H9 (cell line): ENCODE results near the gene AKR1B15. TPM values are rescaled to one million over a fixed set of nuclear protein-coding genes. Genes with fewer than 3 reads are reported as not detected.

Source experiments
- DNase-seq: peaks from one replicate; pipeline ENCODE4 v3.0.0-alpha.2; 2017
- H2AFZ ChIP-seq: one replicate; pipeline ENCODE4 v1.6.1; 2013; ENCODE audit warnings: mild to moderate bottlenecking, low read length, control low read depth, moderate library complexity
- H2AK5ac ChIP-seq: 2 replicates; pipeline ENCODE4 v1.6.1; 2013; ENCODE audit warnings: low read length, control low read depth, mixed read lengths; ENCODE audit not compliant: insufficient read length
- H2BK120ac ChIP-seq: one replicate; pipeline ENCODE4 v1.6.1; 2013; ENCODE audit warnings: low read depth, mild to moderate bottlenecking, low read length, control low read depth, inconsistent platforms; ENCODE audit not compliant: poor library complexity, severe bottlenecking
- H2BK12ac ChIP-seq: 2 replicates; pipeline ENCODE4 v1.6.1; 2013; ENCODE audit warnings: low read length, control low read depth, mixed read lengths, low read depth; ENCODE audit not compliant: insufficient read length
- H2BK15ac ChIP-seq: 2 replicates; pipeline ENCODE4 v1.6.1; 2013; ENCODE audit warnings: low read depth, low read length, control low read depth
- H2BK20ac ChIP-seq: one replicate; pipeline ENCODE4 v1.6.1; 2013; ENCODE audit warnings: low read depth, mild to moderate bottlenecking, low read length, control low read depth, inconsistent platforms; ENCODE audit not compliant: poor library complexity, severe bottlenecking
- H2BK5ac ChIP-seq: 2 replicates; pipeline ENCODE4 v1.6.1; 2013; ENCODE audit warnings: low read length, control low read depth, mixed read lengths; ENCODE audit not compliant: insufficient read length
- H3K14ac ChIP-seq: 2 replicates; pipeline ENCODE4 v1.6.1; 2013; ENCODE audit warnings: low read length, control low read depth; ENCODE audit not compliant: insufficient read depth
- H3K18ac ChIP-seq: 2 replicates; pipeline ENCODE4 v1.6.1; 2013; ENCODE audit warnings: low read depth, mild to moderate bottlenecking, mixed read lengths, low read length, control low read depth; ENCODE audit not compliant: insufficient read length
- H3K23ac ChIP-seq: 2 replicates; pipeline ENCODE4 v1.6.1; 2013; ENCODE audit warnings: low read length, control low read depth, mixed read lengths, low read depth; ENCODE audit not compliant: insufficient read length
- H3K23me2 ChIP-seq: 2 replicates; pipeline ENCODE4 v1.6.1; 2013; ENCODE audit warnings: low read depth, mild to moderate bottlenecking, mixed read lengths, low read length, control low read depth; ENCODE audit not compliant: insufficient read length, poor library complexity, severe bottlenecking
- H3K27ac ChIP-seq: 2 replicates; pipeline ENCODE4 v1.5.1; 2013; ENCODE audit warnings: low read length, control low read depth, mixed read lengths, low read depth; ENCODE audit not compliant: insufficient read length
- H3K27me3 ChIP-seq: 2 replicates; pipeline ENCODE4 v1.6.1; 2013; ENCODE audit warnings: low read length, control low read depth, inconsistent platforms; ENCODE audit not compliant: insufficient read depth
- H3K4ac ChIP-seq: 2 replicates; pipeline ENCODE4 v1.6.1; 2013; ENCODE audit warnings: low read depth, mild to moderate bottlenecking, control low read depth, inconsistent platforms, low read length, moderate library complexity
- H3K4me1 ChIP-seq: 2 replicates; pipeline ENCODE4 v1.6.1; 2013; ENCODE audit warnings: low read length, control low read depth, inconsistent platforms; ENCODE audit not compliant: insufficient read depth
- H3K4me2 ChIP-seq: 2 replicates; pipeline ENCODE4 v1.6.1; 2013; ENCODE audit warnings: low read length, control low read depth, mixed read lengths; ENCODE audit not compliant: insufficient read length, insufficient read depth
- H3K56ac ChIP-seq: 2 replicates; pipeline ENCODE4 v1.6.1; 2013; ENCODE audit warnings: low read depth, mild to moderate bottlenecking, mixed read lengths, low read length, control low read depth; ENCODE audit not compliant: insufficient read length
- H3K79me1 ChIP-seq: 2 replicates; pipeline ENCODE4 v1.6.1; 2013; ENCODE audit warnings: low read depth, mild to moderate bottlenecking, moderate library complexity, low read length, control low read depth, inconsistent platforms; ENCODE audit not compliant: insufficient read depth, poor library complexity, severe bottlenecking
- H3K79me2 ChIP-seq: 2 replicates; pipeline ENCODE4 v1.6.1; 2013; ENCODE audit warnings: low read length, control low read depth, inconsistent platforms; ENCODE audit not compliant: insufficient read depth
- H3K9ac ChIP-seq: 2 replicates; pipeline ENCODE4 v1.6.1; 2013; ENCODE audit warnings: low read length, control low read depth, mixed read lengths; ENCODE audit not compliant: insufficient read length; ENCODE audit errors: extremely low read depth
- H3K9me3 ChIP-seq: one replicate; pipeline ENCODE4 v1.6.1; 2013; ENCODE audit warnings: low read depth, low read length, inconsistent platforms; ENCODE audit not compliant: control insufficient read depth
- H3T11ph ChIP-seq: one replicate; pipeline ENCODE4 v1.6.1; 2013; ENCODE audit warnings: mild to moderate bottlenecking, low read length, control low read depth, inconsistent platforms
- H4K20me1 ChIP-seq: one replicate; pipeline ENCODE4 v1.6.1; 2013; ENCODE audit not compliant: control insufficient read depth, insufficient read length, insufficient read depth
- H4K5ac ChIP-seq: 2 replicates; pipeline ENCODE4 v1.6.1; 2013; ENCODE audit warnings: low read depth, mild to moderate bottlenecking, mixed read lengths, low read length, control low read depth; ENCODE audit not compliant: insufficient read length
- H4K8ac ChIP-seq: replicated peaks from 2 replicates; pipeline ENCODE4 v1.6.1; 2013; ENCODE audit warnings: low read length, control low read depth, mixed read lengths, low read depth; ENCODE audit not compliant: insufficient read length
- H4K91ac ChIP-seq: 2 replicates; pipeline ENCODE4 v1.6.1; 2013; ENCODE audit warnings: low read depth, mild to moderate bottlenecking, moderate library complexity, mixed read lengths, low read length, control low read depth; ENCODE audit not compliant: insufficient read length
- H3K27ac Mint-ChIP-seq, 3 experiments: 2 replicates in 2 of 3; 3 replicates in 1 of 3; pipeline ENCODE4 v1.8.0; 2020 to 2021; ENCODE audit warnings: mixed read lengths in 3 of 3, mild to moderate bottlenecking in 1 of 3, moderate library complexity in 1 of 3
- H3K27me3 Mint-ChIP-seq: 2 replicates; pipeline ENCODE4 v1.8.0; 2021; ENCODE audit warnings: low read depth, mild to moderate bottlenecking, moderate library complexity, mixed read lengths
- H3K36me3 Mint-ChIP-seq, 3 experiments: 2 replicates in 2 of 3; 3 replicates in 1 of 3; pipeline ENCODE4 v1.8.0; 2020 to 2021; ENCODE audit warnings: low read depth in 3 of 3, mixed read lengths in 3 of 3; ENCODE audit not compliant: insufficient read depth in 1 of 3
- H3K4me1 Mint-ChIP-seq, 2 experiments: 2 replicates each; pipeline ENCODE4 v1.8.0; 2020; ENCODE audit warnings: mixed read lengths in 2 of 2
- H3K4me3 Mint-ChIP-seq, 2 experiments: 2 replicates in 1 of 2; 3 replicates in 1 of 2; pipeline ENCODE4 v1.8.0; 2020 to 2021; ENCODE audit warnings: mild to moderate bottlenecking in 2 of 2, mixed read lengths in 2 of 2, moderate library complexity in 1 of 2
- H3K9me3 Mint-ChIP-seq, 2 experiments: 2 replicates in 1 of 2; 3 replicates in 1 of 2; pipeline ENCODE4 v1.8.0; 2020; ENCODE audit warnings: mild to moderate bottlenecking in 2 of 2, mixed read lengths in 2 of 2, moderate library complexity in 1 of 2
- WGBS: extraction: QIAGEN DNeasy Blood & Tissue Kit; methylation state at CpG from one replicate; pipeline ENCODE4 v1.1.7; 2013; ENCODE audit warnings: missing lambda C conversion rate, low lambda C conversion rate, mixed read lengths; ENCODE audit not compliant: insufficient read length; ENCODE audit errors: extremely low coverage; 5-methylcytosine and 5-hydroxymethylcytosine counted together
- total RNA-seq: library from RNA; stranded (reverse); gene quantifications from 2 replicates; pipeline ENCODE4 v1.2.1, GENCODE V29; 2021
- TF ChIP-seq, protein P1 (sequence below): fragments of 200-600 bp; sonication (generic); conservative IDR thresholded peaks from 3 replicates; pipeline ENCODE4 v1.8.0; 2021; ENCODE audit warnings: antibody characterized with exemption, mild to moderate bottlenecking

The AKR1B15 gene
- total RNA-seq, 1 experiment from 2014 or later = not detected

DNA sequence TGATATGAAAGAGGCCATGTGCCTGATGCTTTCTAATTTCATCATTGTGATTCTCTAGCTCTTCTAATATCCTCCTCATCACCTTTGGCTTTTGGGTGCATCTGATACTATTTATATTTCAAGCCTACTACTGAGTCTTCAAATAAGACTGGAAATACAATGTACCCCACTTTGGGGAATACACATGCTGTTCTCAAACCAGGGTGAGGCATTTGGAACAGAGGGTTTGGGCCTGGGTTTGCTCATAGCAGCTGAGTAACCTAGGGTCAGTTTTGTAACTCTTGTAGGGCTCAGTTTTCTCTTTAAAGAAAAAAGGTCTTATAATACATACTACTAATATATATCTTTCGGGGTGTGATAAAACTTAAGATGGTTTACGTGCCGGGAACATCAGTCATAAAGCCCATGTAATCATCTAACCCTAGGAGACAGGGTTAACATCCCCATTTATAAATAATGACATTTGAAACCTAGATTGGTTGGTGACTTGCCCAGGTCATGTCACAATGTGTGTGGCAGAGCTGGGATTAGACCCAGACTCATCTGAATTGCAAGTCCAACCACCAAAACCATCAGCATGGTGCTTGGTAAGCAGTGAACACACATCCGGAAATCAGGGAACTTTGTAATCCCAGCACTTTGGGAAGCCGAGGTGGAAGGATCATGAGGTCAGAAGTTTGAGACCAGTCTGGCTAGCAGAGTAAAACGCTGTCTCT lies 23.0 kb downstream of the AKR1B15 start:
- Mint-ChIP-seq H3K36me3 (peaks cover 7 to 19% (median 11%) of the 10 kb centered on the region in 3 experiments), H3K9me3 (peaks cover 25 to 43% of the 10 kb centered on the region in 2 experiments), H3K27ac (no peak overlapping the region), H3K4me1 (no peaks in the 10 kb centered on the region), H3K27me3 (peaks cover 10% of the 10 kb centered on the region), H3K4me3 (no peak overlapping the region)
- no peaks in the 10 kb centered on the region for H3K27me3 ChIP-seq
- H4K91ac ChIP-seq = no peak overlapping the region
- H3K4ac ChIP-seq = no peak overlapping the region
- H4K8ac ChIP-seq = no peak overlapping the region
- H2AFZ ChIP-seq = no peak overlapping the region
- H2BK5ac ChIP-seq = no peak overlapping the region
- no peaks in the 10 kb centered on the region for H3K23me2 ChIP-seq
- no peak overlapping the region for H4K5ac ChIP-seq
- H3K18ac ChIP-seq = no peak overlapping the region
- no peak overlapping the region for H2BK20ac ChIP-seq
- no CpG with 5 or more reads among the region's 6 CpGs for WGBS
- no peak overlapping the region for H2AK5ac ChIP-seq
- no peak overlapping the region for H3T11ph ChIP-seq
- no peak for DNase-seq
- no peak overlapping the region for H2BK120ac ChIP-seq
- H3K79me2 ChIP-seq = no peaks in the 10 kb centered on the region
- no peaks in the 10 kb centered on the region for H4K20me1 ChIP-seq
- H3K79me1 ChIP-seq = no peaks in the 10 kb centered on the region
- TF ChIP-seq, protein P1, sequence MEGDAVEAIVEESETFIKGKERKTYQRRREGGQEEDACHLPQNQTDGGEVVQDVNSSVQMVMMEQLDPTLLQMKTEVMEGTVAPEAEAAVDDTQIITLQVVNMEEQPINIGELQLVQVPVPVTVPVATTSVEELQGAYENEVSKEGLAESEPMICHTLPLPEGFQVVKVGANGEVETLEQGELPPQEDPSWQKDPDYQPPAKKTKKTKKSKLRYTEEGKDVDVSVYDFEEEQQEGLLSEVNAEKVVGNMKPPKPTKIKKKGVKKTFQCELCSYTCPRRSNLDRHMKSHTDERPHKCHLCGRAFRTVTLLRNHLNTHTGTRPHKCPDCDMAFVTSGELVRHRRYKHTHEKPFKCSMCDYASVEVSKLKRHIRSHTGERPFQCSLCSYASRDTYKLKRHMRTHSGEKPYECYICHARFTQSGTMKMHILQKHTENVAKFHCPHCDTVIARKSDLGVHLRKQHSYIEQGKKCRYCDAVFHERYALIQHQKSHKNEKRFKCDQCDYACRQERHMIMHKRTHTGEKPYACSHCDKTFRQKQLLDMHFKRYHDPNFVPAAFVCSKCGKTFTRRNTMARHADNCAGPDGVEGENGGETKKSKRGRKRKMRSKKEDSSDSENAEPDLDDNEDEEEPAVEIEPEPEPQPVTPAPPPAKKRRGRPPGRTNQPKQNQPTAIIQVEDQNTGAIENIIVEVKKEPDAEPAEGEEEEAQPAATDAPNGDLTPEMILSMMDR = no peak
- no peak overlapping the region for H3K56ac ChIP-seq
- H3K23ac ChIP-seq = no peak overlapping the region
- H3K4me2 ChIP-seq = no peak overlapping the region
- no peak overlapping the region for H2BK12ac ChIP-seq
- H3K4me1 ChIP-seq = no peaks in the 10 kb centered on the region
- no peak overlapping the region for H2BK15ac ChIP-seq
- H3K14ac ChIP-seq = no peak overlapping the region
- no peak overlapping the region for H3K9ac ChIP-seq
- no peak overlapping the region for H3K27ac ChIP-seq
- peaks cover 11% of the 10 kb centered on the region for H3K9me3 ChIP-seq
